Neural cell (in vitro differentiated cells): Measurements from ENCODE around the gene MRPL14.

Source experiments
- EZH2 ChIP-seq: fragments of 200-600, 300-800 bp; shearing (Covaris generic), sonication (generic); IDR thresholded peaks from 2 replicates; pipeline ENCODE4 v1.6.1; 2014; ENCODE audit warnings: antibody characterized with exemption, low read length, borderline replicate concordance, mild to moderate bottlenecking; ENCODE audit not compliant: insufficient read depth, poor library complexity, severe bottlenecking
- TF ChIP-seq, protein P1 (sequence below): fragments of 450-650 bp; IDR thresholded peaks from 2 replicates; pipeline ENCODE4 v1.5.1; 2014; ENCODE audit warnings: antibody characterized with exemption, mild to moderate bottlenecking, moderate library complexity; ENCODE audit not compliant: poor library complexity, severe bottlenecking

DNA sequence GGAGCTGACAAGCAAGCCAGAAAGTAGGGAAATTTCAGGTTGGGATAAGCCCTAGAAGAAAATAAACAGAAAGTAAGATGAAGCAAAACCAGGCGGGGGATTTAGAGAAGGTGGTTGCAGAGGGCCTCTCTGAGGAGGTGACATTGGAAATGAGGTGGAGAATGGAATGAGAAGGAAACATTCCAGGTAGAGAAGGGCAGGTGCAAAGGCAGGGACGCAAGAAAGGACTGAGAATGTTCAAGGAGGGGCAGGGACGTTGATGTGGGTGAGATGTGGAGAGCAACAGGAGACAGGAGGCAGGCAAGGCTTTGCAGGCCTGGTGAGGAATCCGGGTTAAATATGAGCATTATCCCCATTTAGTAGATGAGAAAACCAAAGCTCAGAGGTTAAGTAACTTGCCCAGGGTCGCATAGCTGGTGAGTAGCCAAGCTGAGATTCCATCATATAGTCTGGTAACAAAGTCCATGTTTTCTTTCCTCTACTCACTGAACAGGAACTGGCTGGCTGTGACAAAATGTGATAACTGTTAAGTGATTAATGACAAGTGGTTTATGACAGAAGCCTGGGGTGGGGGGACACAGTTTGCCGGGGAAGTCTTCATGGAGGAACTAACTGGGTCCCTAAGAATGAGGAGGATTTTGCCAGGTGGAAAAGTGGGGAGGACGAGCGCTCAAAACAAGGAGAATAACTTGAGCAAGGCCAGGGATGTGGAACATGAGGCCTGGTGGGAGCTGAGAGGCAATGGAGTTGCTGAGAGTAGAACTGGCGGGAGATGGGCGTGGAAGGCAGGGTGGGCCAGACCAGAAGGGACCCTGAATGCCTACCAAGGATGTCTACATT, 32.6 kb downstream of the MRPL14 start:
- TF ChIP-seq EZH2, result no peak
- TF ChIP-seq, protein P1, sequence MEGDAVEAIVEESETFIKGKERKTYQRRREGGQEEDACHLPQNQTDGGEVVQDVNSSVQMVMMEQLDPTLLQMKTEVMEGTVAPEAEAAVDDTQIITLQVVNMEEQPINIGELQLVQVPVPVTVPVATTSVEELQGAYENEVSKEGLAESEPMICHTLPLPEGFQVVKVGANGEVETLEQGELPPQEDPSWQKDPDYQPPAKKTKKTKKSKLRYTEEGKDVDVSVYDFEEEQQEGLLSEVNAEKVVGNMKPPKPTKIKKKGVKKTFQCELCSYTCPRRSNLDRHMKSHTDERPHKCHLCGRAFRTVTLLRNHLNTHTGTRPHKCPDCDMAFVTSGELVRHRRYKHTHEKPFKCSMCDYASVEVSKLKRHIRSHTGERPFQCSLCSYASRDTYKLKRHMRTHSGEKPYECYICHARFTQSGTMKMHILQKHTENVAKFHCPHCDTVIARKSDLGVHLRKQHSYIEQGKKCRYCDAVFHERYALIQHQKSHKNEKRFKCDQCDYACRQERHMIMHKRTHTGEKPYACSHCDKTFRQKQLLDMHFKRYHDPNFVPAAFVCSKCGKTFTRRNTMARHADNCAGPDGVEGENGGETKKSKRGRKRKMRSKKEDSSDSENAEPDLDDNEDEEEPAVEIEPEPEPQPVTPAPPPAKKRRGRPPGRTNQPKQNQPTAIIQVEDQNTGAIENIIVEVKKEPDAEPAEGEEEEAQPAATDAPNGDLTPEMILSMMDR, result no peak
